H9 (cell line): ENCODE data around the gene SLK. TPM values are rescaled to one million over a fixed set of nuclear protein-coding genes. Genes with fewer than 3 reads are reported as not detected.

Experiments
- DNase-seq: peaks from one replicate; pipeline ENCODE4 v3.0.0-alpha.2; 2017
- H2AFZ ChIP-seq: one replicate; pipeline ENCODE4 v1.6.1; 2013; ENCODE audit warnings: mild to moderate bottlenecking, low read length, control low read depth, moderate library complexity
- H2AK5ac ChIP-seq: 2 replicates; pipeline ENCODE4 v1.6.1; 2013; ENCODE audit warnings: low read length, control low read depth, mixed read lengths; ENCODE audit not compliant: insufficient read length
- H2BK120ac ChIP-seq: one replicate; pipeline ENCODE4 v1.6.1; 2013; ENCODE audit warnings: low read depth, mild to moderate bottlenecking, low read length, control low read depth, inconsistent platforms; ENCODE audit not compliant: poor library complexity, severe bottlenecking
- H2BK12ac ChIP-seq: 2 replicates; pipeline ENCODE4 v1.6.1; 2013; ENCODE audit warnings: low read length, control low read depth, mixed read lengths, low read depth; ENCODE audit not compliant: insufficient read length
- H2BK15ac ChIP-seq: 2 replicates; pipeline ENCODE4 v1.6.1; 2013; ENCODE audit warnings: low read depth, low read length, control low read depth
- H2BK20ac ChIP-seq: one replicate; pipeline ENCODE4 v1.6.1; 2013; ENCODE audit warnings: low read depth, mild to moderate bottlenecking, low read length, control low read depth, inconsistent platforms; ENCODE audit not compliant: poor library complexity, severe bottlenecking
- H2BK5ac ChIP-seq: 2 replicates; pipeline ENCODE4 v1.6.1; 2013; ENCODE audit warnings: low read length, control low read depth, mixed read lengths; ENCODE audit not compliant: insufficient read length
- H3K14ac ChIP-seq: 2 replicates; pipeline ENCODE4 v1.6.1; 2013; ENCODE audit warnings: low read length, control low read depth; ENCODE audit not compliant: insufficient read depth
- H3K18ac ChIP-seq: 2 replicates; pipeline ENCODE4 v1.6.1; 2013; ENCODE audit warnings: low read depth, mild to moderate bottlenecking, mixed read lengths, low read length, control low read depth; ENCODE audit not compliant: insufficient read length
- H3K23ac ChIP-seq: 2 replicates; pipeline ENCODE4 v1.6.1; 2013; ENCODE audit warnings: low read length, control low read depth, mixed read lengths, low read depth; ENCODE audit not compliant: insufficient read length
- H3K23me2 ChIP-seq: 2 replicates; pipeline ENCODE4 v1.6.1; 2013; ENCODE audit warnings: low read depth, mild to moderate bottlenecking, mixed read lengths, low read length, control low read depth; ENCODE audit not compliant: insufficient read length, poor library complexity, severe bottlenecking
- H3K27ac ChIP-seq: 2 replicates; pipeline ENCODE4 v1.5.1; 2013; ENCODE audit warnings: low read length, control low read depth, mixed read lengths, low read depth; ENCODE audit not compliant: insufficient read length
- H3K27me3 ChIP-seq: 2 replicates; pipeline ENCODE4 v1.6.1; 2013; ENCODE audit warnings: low read length, control low read depth, inconsistent platforms; ENCODE audit not compliant: insufficient read depth
- H3K4ac ChIP-seq: 2 replicates; pipeline ENCODE4 v1.6.1; 2013; ENCODE audit warnings: low read depth, mild to moderate bottlenecking, control low read depth, inconsistent platforms, low read length, moderate library complexity
- H3K4me1 ChIP-seq: 2 replicates; pipeline ENCODE4 v1.6.1; 2013; ENCODE audit warnings: low read length, control low read depth, inconsistent platforms; ENCODE audit not compliant: insufficient read depth
- H3K4me2 ChIP-seq: 2 replicates; pipeline ENCODE4 v1.6.1; 2013; ENCODE audit warnings: low read length, control low read depth, mixed read lengths; ENCODE audit not compliant: insufficient read length, insufficient read depth
- H3K56ac ChIP-seq: 2 replicates; pipeline ENCODE4 v1.6.1; 2013; ENCODE audit warnings: low read depth, mild to moderate bottlenecking, mixed read lengths, low read length, control low read depth; ENCODE audit not compliant: insufficient read length
- H3K79me1 ChIP-seq: 2 replicates; pipeline ENCODE4 v1.6.1; 2013; ENCODE audit warnings: low read depth, mild to moderate bottlenecking, moderate library complexity, low read length, control low read depth, inconsistent platforms; ENCODE audit not compliant: insufficient read depth, poor library complexity, severe bottlenecking
- H3K79me2 ChIP-seq: 2 replicates; pipeline ENCODE4 v1.6.1; 2013; ENCODE audit warnings: low read length, control low read depth, inconsistent platforms; ENCODE audit not compliant: insufficient read depth
- H3K9ac ChIP-seq: 2 replicates; pipeline ENCODE4 v1.6.1; 2013; ENCODE audit warnings: low read length, control low read depth, mixed read lengths; ENCODE audit not compliant: insufficient read length; ENCODE audit errors: extremely low read depth
- H3K9me3 ChIP-seq: one replicate; pipeline ENCODE4 v1.6.1; 2013; ENCODE audit warnings: low read depth, low read length, inconsistent platforms; ENCODE audit not compliant: control insufficient read depth
- H3T11ph ChIP-seq: one replicate; pipeline ENCODE4 v1.6.1; 2013; ENCODE audit warnings: mild to moderate bottlenecking, low read length, control low read depth, inconsistent platforms
- H4K20me1 ChIP-seq: one replicate; pipeline ENCODE4 v1.6.1; 2013; ENCODE audit not compliant: control insufficient read depth, insufficient read length, insufficient read depth
- H4K5ac ChIP-seq: 2 replicates; pipeline ENCODE4 v1.6.1; 2013; ENCODE audit warnings: low read depth, mild to moderate bottlenecking, mixed read lengths, low read length, control low read depth; ENCODE audit not compliant: insufficient read length
- H4K8ac ChIP-seq: replicated peaks from 2 replicates; pipeline ENCODE4 v1.6.1; 2013; ENCODE audit warnings: low read length, control low read depth, mixed read lengths, low read depth; ENCODE audit not compliant: insufficient read length
- H4K91ac ChIP-seq: 2 replicates; pipeline ENCODE4 v1.6.1; 2013; ENCODE audit warnings: low read depth, mild to moderate bottlenecking, moderate library complexity, mixed read lengths, low read length, control low read depth; ENCODE audit not compliant: insufficient read length
- H3K27ac Mint-ChIP-seq, 3 experiments: 2 replicates in 2 of 3; 3 replicates in 1 of 3; pipeline ENCODE4 v1.8.0; 2020 to 2021; ENCODE audit warnings: mixed read lengths in 3 of 3, mild to moderate bottlenecking in 1 of 3, moderate library complexity in 1 of 3
- H3K27me3 Mint-ChIP-seq: 2 replicates; pipeline ENCODE4 v1.8.0; 2021; ENCODE audit warnings: low read depth, mild to moderate bottlenecking, moderate library complexity, mixed read lengths
- H3K36me3 Mint-ChIP-seq, 3 experiments: 2 replicates in 2 of 3; 3 replicates in 1 of 3; pipeline ENCODE4 v1.8.0; 2020 to 2021; ENCODE audit warnings: low read depth in 3 of 3, mixed read lengths in 3 of 3; ENCODE audit not compliant: insufficient read depth in 1 of 3
- H3K4me1 Mint-ChIP-seq, 2 experiments: 2 replicates each; pipeline ENCODE4 v1.8.0; 2020; ENCODE audit warnings: mixed read lengths in 2 of 2
- H3K4me3 Mint-ChIP-seq, 2 experiments: 2 replicates in 1 of 2; 3 replicates in 1 of 2; pipeline ENCODE4 v1.8.0; 2020 to 2021; ENCODE audit warnings: mild to moderate bottlenecking in 2 of 2, mixed read lengths in 2 of 2, moderate library complexity in 1 of 2
- H3K9me3 Mint-ChIP-seq, 2 experiments: 2 replicates in 1 of 2; 3 replicates in 1 of 2; pipeline ENCODE4 v1.8.0; 2020; ENCODE audit warnings: mild to moderate bottlenecking in 2 of 2, mixed read lengths in 2 of 2, moderate library complexity in 1 of 2
- WGBS: extraction: QIAGEN DNeasy Blood & Tissue Kit; methylation state at CpG from one replicate; pipeline ENCODE4 v1.1.7; 2013; ENCODE audit warnings: missing lambda C conversion rate, low lambda C conversion rate, mixed read lengths; ENCODE audit not compliant: insufficient read length; ENCODE audit errors: extremely low coverage; 5-methylcytosine and 5-hydroxymethylcytosine counted together
- total RNA-seq: library from RNA; stranded (reverse); gene quantifications from 2 replicates; pipeline ENCODE4 v1.2.1, GENCODE V29; 2021
- TF ChIP-seq, protein P1 (sequence below): fragments of 200-600 bp; sonication (generic); conservative IDR thresholded peaks from 3 replicates; pipeline ENCODE4 v1.8.0; 2021; ENCODE audit warnings: antibody characterized with exemption, mild to moderate bottlenecking

The SLK gene
- total RNA-seq, 1 experiment from 2014 or later = 21.0 TPM

DNA sequence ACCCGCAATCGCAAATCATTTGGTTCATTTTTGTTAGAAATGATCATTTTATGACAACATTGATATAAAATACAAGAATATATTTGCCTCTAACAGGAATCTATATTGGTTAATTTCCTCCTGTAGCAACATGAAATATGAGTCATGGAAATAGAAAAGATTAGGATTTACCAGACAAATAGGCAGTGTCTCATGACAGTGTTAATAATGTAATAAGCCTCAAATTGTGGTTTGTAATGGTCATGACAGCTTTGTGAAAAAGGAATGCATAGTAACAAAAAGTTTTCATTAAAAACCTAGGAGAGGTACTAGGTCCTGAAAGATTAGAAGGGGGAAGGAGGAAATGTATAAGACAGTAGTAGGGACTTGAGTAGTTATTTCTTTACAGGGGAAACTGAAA lies 7.9 kb upstream of the SLK start:
- WGBS = no CpG with 5 or more reads among the region's 2 CpGs
- no peaks in the 10 kb centered on the region for H3K36me3 Mint-ChIP-seq
- no peaks in the 10 kb centered on the region for H3K4me1 ChIP-seq
- H2BK120ac ChIP-seq = no peak overlapping the region
- no peaks in the 10 kb centered on the region for H3K79me2 ChIP-seq
- no peak overlapping the region for H3K4ac ChIP-seq
- no peak overlapping the region for H4K5ac ChIP-seq
- no peak overlapping the region for H2BK5ac ChIP-seq
- H3T11ph ChIP-seq = no peak overlapping the region
- H2AFZ ChIP-seq = no peak overlapping the region
- TF ChIP-seq, protein P1, sequence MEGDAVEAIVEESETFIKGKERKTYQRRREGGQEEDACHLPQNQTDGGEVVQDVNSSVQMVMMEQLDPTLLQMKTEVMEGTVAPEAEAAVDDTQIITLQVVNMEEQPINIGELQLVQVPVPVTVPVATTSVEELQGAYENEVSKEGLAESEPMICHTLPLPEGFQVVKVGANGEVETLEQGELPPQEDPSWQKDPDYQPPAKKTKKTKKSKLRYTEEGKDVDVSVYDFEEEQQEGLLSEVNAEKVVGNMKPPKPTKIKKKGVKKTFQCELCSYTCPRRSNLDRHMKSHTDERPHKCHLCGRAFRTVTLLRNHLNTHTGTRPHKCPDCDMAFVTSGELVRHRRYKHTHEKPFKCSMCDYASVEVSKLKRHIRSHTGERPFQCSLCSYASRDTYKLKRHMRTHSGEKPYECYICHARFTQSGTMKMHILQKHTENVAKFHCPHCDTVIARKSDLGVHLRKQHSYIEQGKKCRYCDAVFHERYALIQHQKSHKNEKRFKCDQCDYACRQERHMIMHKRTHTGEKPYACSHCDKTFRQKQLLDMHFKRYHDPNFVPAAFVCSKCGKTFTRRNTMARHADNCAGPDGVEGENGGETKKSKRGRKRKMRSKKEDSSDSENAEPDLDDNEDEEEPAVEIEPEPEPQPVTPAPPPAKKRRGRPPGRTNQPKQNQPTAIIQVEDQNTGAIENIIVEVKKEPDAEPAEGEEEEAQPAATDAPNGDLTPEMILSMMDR = no peak
- DNase-seq = no peak
- H2BK20ac ChIP-seq = no peak overlapping the region
- H3K4me2 ChIP-seq = no peak overlapping the region
- H3K9ac ChIP-seq = no peak overlapping the region
- no peak overlapping the region for H4K8ac ChIP-seq
- no peak overlapping the region for H2BK15ac ChIP-seq
- no peak overlapping the region for H2BK12ac ChIP-seq
- no peak overlapping the region for H3K4me3 Mint-ChIP-seq
- no peak overlapping the region for H4K91ac ChIP-seq
- H3K27me3 ChIP-seq = no peaks in the 10 kb centered on the region
- H3K18ac ChIP-seq = no peak overlapping the region
- no peaks in the 10 kb centered on the region for H3K23me2 ChIP-seq
- H3K27ac ChIP-seq = no peak overlapping the region
- H3K79me1 ChIP-seq = no peaks in the 10 kb centered on the region
- no peaks in the 10 kb centered on the region for H4K20me1 ChIP-seq
- H3K27me3 Mint-ChIP-seq = no peaks in the 10 kb centered on the region; the same call in 1 of the 2 replicates
- no peak overlapping the region for H3K23ac ChIP-seq
- H3K27ac Mint-ChIP-seq = no peak overlapping the region
- no peak overlapping the region for H2AK5ac ChIP-seq
- H3K9me3 ChIP-seq = no peaks in the 10 kb centered on the region
- 0 out of 5 replicates have a peak, but pooled peaks cover 0 to 2% of the 10 kb centered on the region in 2 experiments for H3K9me3 Mint-ChIP-seq
- H3K4me1 Mint-ChIP-seq = no peaks in the 10 kb centered on the region
- H3K14ac ChIP-seq = no peak overlapping the region
- H3K56ac ChIP-seq = no peak overlapping the region
